ENCODE measurements around the gene STAT1.

The STAT1 gene

GRCh38 chr2:190959911-190960788 is 53.8 kb downstream of the STAT1 start:
- no peak for DNase-seq (ENCODE audit: low read depth in 2 of 2)

GRCh38 chr2:190953257-190953656 is 60.7 kb downstream of the STAT1 start:
- DNase-seq (ENCODE audit: low read depth in 2 of 2), result no peak

- no peak for DNase-seq (ENCODE audit: low read depth in 2 of 2)
These were observed 63.4 kb downstream of the STAT1 start for GRCh38 chr2:190950566-190950991.

- DNase-seq (ENCODE audit: low read depth in 2 of 2), result no peak
These were observed 65.3 kb downstream of the STAT1 start for GRCh38 chr2:190948671-190949070.

GRCh38 chr2:190947711-190948251 is 66.2 kb downstream of the STAT1 start:
- peak; percentile 42 to 49 for DNase-seq (ENCODE audit: low read depth in 2 of 2)

GRCh38 chr2:190947141-190947540 is 66.8 kb downstream of the STAT1 start:
- no peak for DNase-seq (ENCODE audit: low read depth in 2 of 2)

GRCh38 chr2:190943706-190944105 is 70.3 kb downstream of the STAT1 start:
- DNase-seq (ENCODE audit: low read depth in 2 of 2), result no peak

GRCh38 chr2:190942697-190943096 is 71.3 kb downstream of the STAT1 start:
- DNase-seq (ENCODE audit: low read depth in 2 of 2), result no peak

GRCh38 chr2:190941571-190941970 is 72.4 kb downstream of the STAT1 start:
- no peak for DNase-seq (ENCODE audit: low read depth in 2 of 2)

GRCh38 chr2:190940454-190940853 is 73.5 kb downstream of the STAT1 start:
- no peak for DNase-seq (ENCODE audit: low read depth in 2 of 2)

GRCh38 chr2:190938771-190939335 is 75.1 kb downstream of the STAT1 start:
- no peak for DNase-seq (ENCODE audit: low read depth in 2 of 2)

- no peak for DNase-seq (ENCODE audit: low read depth in 2 of 2)
These were observed 78.9 kb downstream of the STAT1 start for GRCh38 chr2:190935054-190935453.

GRCh38 chr2:190933361-190933760 is 80.6 kb downstream of the STAT1 start:
- DNase-seq (ENCODE audit: low read depth in 2 of 2), result no peak

- DNase-seq (ENCODE audit: low read depth in 2 of 2), result no peak
These were observed 81.5 kb downstream of the STAT1 start for GRCh38 chr2:190932514-190932913.

GRCh38 chr2:190930411-190930810 is 83.6 kb downstream of the STAT1 start:
- no peak for DNase-seq (ENCODE audit: low read depth in 2 of 2)

GRCh38 chr2:190929919-190930318 is 84.1 kb downstream of the STAT1 start:
- DNase-seq (ENCODE audit: low read depth in 2 of 2), result no peak

GRCh38 chr2:190927301-190927700 is 86.7 kb downstream of the STAT1 start:
- DNase-seq (ENCODE audit: low read depth in 2 of 2), result no peak

- DNase-seq (ENCODE audit: low read depth in 2 of 2), result no peak
These were observed 91.6 kb downstream of the STAT1 start for GRCh38 chr2:190922376-190922775.

GRCh38 chr2:190920085-190920484 is 93.9 kb downstream of the STAT1 start:
- DNase-seq (ENCODE audit: low read depth in 2 of 2), result no peak

Measured in fibroblast of skin of left biceps (primary cell).